GM12878 (cell line): Measurements from ENCODE around the gene NEGR1. TPM values are rescaled to one million over a fixed set of nuclear protein-coding genes. Genes with fewer than 3 reads are reported as not detected.

ENCODE experiments used
- ATAC-seq: fragments of 200-7000 bp; cut with Tn5 transposase; 3 replicates; pipeline ENCODE4 v1.9.1; 2020; ENCODE audit warnings: mild to moderate bottlenecking, moderate library complexity
- BruUV-seq: library from RNA; stranded (reverse); fragments of 400-500 nt; replicated peaks from 2 replicates; lab custom pipeline; 2021; lab: Mats Ljungman, UMichigan
- CTCF ChIA-PET: fragments of 300-600 bp; sonication (Branson Sonifier 250); formaldehyde crosslinking; extraction: SDS; loops from one replicate; lab custom pipeline; 2021; ENCODE audit warnings: inconsistent platforms; lab: Yijun Ruan, JAX
- POLR2A ChIA-PET: fragments of 350-600 bp; formaldehyde crosslinking; extraction: SDS; loops from one replicate; lab custom pipeline; 2021; ENCODE audit warnings: inconsistent platforms; lab: Charles Lee
- RAD21 ChIA-PET: fragments of 300-600 bp; sonication (Branson Sonifier 250); formaldehyde crosslinking; loops from one replicate; lab custom pipeline; 2023; ENCODE audit warnings: antibody characterized with exemption; ENCODE audit not compliant: unreplicated experiment; lab: Charles Lee
- SMC1A ChIA-PET: fragments of 300-600 bp; sonication (Branson Sonifier 250); formaldehyde crosslinking; loops from one replicate; lab custom pipeline; 2023; ENCODE audit not compliant: unreplicated experiment, uncharacterized antibody; lab: Charles Lee
- DNase-seq: peaks from one replicate; pipeline ENCODE4 v3.0.0-alpha.2; 2011; ENCODE audit warnings: low read depth, low spot score
- FAIRE-seq: peaks from 3 replicates; lab custom pipeline; 2011; peaks lifted over from hg19 to GRCh38; lab: Jason Lieb, UNC
- H2AFZ ChIP-seq: 2 replicates; pipeline ENCODE4 v1.6.0; 2011; ENCODE audit warnings: low read depth, low read length, control low read depth; ENCODE audit not compliant: control insufficient read depth
- H3K27ac ChIP-seq: 2 replicates; pipeline ENCODE4 v1.5.1; 2011; ENCODE audit warnings: control low read depth; ENCODE audit not compliant: control insufficient read depth, insufficient read depth
- H3K27me3 ChIP-seq, 2 experiments: replicated peaks in 1 of 2; 2 replicates each; pipeline versions ENCODE4 v1.6.0 to v1.6.1; 2011; ENCODE audit warnings: low read length in 1 of 2; ENCODE audit not compliant: control insufficient read depth in 2 of 2, insufficient read depth in 2 of 2
- H3K36me3 ChIP-seq, 2 experiments: 2 replicates each; pipeline ENCODE4 v1.5.1; 2011; ENCODE audit warnings: low read length in 1 of 2; ENCODE audit not compliant: control insufficient read depth in 2 of 2, insufficient read depth in 2 of 2
- H3K4me1 ChIP-seq: 2 replicates; pipeline ENCODE4 v1.6.1; 2011; ENCODE audit warnings: mild to moderate bottlenecking, low read length, moderate library complexity, mixed read lengths; ENCODE audit not compliant: control insufficient read depth, insufficient read depth
- H3K4me2 ChIP-seq: 2 replicates; pipeline ENCODE4 v1.6.0; 2011; ENCODE audit warnings: control low read depth; ENCODE audit not compliant: control insufficient read depth, insufficient read depth
- H3K4me3 ChIP-seq: fragments of 200-600 bp; sonication (generic); 2 replicates; pipeline ENCODE4 v1.5.1; 2016
- H3K79me2 ChIP-seq: 2 replicates; pipeline ENCODE4 v1.6.0; 2011; ENCODE audit warnings: low read length; ENCODE audit not compliant: control insufficient read depth, insufficient read depth
- H3K9ac ChIP-seq: 2 replicates; pipeline ENCODE4 v1.8.0; 2011; ENCODE audit warnings: low read length, control low read depth, mixed read lengths; ENCODE audit not compliant: control insufficient read depth, insufficient read depth
- H3K9me3 ChIP-seq: replicated peaks from 3 replicates; pipeline ENCODE4 v1.5.1; 2011; ENCODE audit warnings: mild to moderate bottlenecking, low read length; ENCODE audit not compliant: control insufficient read depth, insufficient read depth
- H4K20me1 ChIP-seq: 2 replicates; pipeline ENCODE4 v1.6.0; 2011; ENCODE audit not compliant: control insufficient read depth, insufficient read depth
- BCLAF1 ChIP-seq: fragments of 450-650 bp; IDR thresholded peaks from 2 replicates; pipeline ENCODE4 v1.6.1; 2017; ENCODE audit warnings: antibody characterized with exemption, mild to moderate bottlenecking, moderate library complexity
- BHLHE40 ChIP-seq, 2 experiments: fragments of 450-650 bp in 1 of 2; IDR thresholded peaks; 2 replicates each; pipeline ENCODE4 v1.6.1; 2011 to 2017; ENCODE audit warnings: low read depth in 2 of 2, borderline replicate concordance in 1 of 2, improper control_type of control experiment in 1 of 2, low read length in 1 of 2, mild to moderate bottlenecking in 1 of 2
- DPF2 ChIP-seq: fragments of 450-650 bp; IDR thresholded peaks from 2 replicates; pipeline ENCODE4 v1.6.1; 2017; ENCODE audit warnings: mild to moderate bottlenecking
- E4F1 ChIP-seq: fragments of 450-650 bp; IDR thresholded peaks from 2 replicates; pipeline ENCODE4 v1.6.1; 2018; ENCODE audit warnings: borderline replicate concordance, mild to moderate bottlenecking; ENCODE audit not compliant: partially characterized antibody
- ETV6 ChIP-seq, 2 experiments: fragments of 450-650 bp in 1 of 2; IDR thresholded peaks in 1 of 2; conservative IDR thresholded peaks in 1 of 2; 2 replicates each; pipeline ENCODE4 v1.6.1; 2014; ENCODE audit warnings: antibody characterized with exemption in 1 of 2, borderline replicate concordance in 1 of 2, low read depth in 1 of 2, mild to moderate bottlenecking in 1 of 2, moderate library complexity in 1 of 2
- MTA2 ChIP-seq: fragments of 450-650 bp; IDR thresholded peaks from 2 replicates; pipeline ENCODE4 v1.6.1; 2016; ENCODE audit warnings: low read depth, mild to moderate bottlenecking, moderate library complexity
- POU2F2 ChIP-seq: IDR thresholded peaks from 3 replicates; pipeline ENCODE4 v1.6.1; 2011; ENCODE audit warnings: low read depth, mild to moderate bottlenecking, low read length, borderline replicate concordance
- RELA ChIP-seq: fragments of 450-650 bp; IDR thresholded peaks from 2 replicates; pipeline ENCODE4 v1.8.0; 2014; ENCODE audit warnings: borderline replicate concordance; ENCODE audit not compliant: partially characterized antibody
- SREBF1 ChIP-seq: IDR thresholded peaks from 2 replicates; pipeline ENCODE4 v1.6.1; 2012; ENCODE audit warnings: mild to moderate bottlenecking, low read length
- SRF ChIP-seq, 2 experiments: IDR thresholded peaks; 2 replicates each; pipeline ENCODE4 v1.6.1; 2011; ENCODE audit warnings: low read depth in 2 of 2, low read length in 2 of 2, mild to moderate bottlenecking in 1 of 2, moderate library complexity in 1 of 2
- TAF1 ChIP-seq: IDR thresholded peaks from 2 replicates; pipeline ENCODE4 v1.6.1; 2011; ENCODE audit warnings: mild to moderate bottlenecking, low read depth, low read length, borderline replicate concordance
- TCF3 ChIP-seq: IDR thresholded peaks from 2 replicates; pipeline ENCODE4 v1.6.1; 2012; ENCODE audit warnings: low read depth, mild to moderate bottlenecking, low read length, borderline replicate concordance; ENCODE audit not compliant: insufficient read depth
- WGBS: methylation state at CpG from one replicate; pipeline ENCODE4 v1.1.6; 2016; ENCODE audit warnings: low lambda C conversion rate; ENCODE audit not compliant: insufficient replicate concordance, insufficient coverage; ENCODE audit errors: missing lambda C conversion rate; 5-methylcytosine and 5-hydroxymethylcytosine counted together
- in situ Hi-C: fragments of 300-500 bp; cut with MboI; formaldehyde crosslinking; loops from 9 replicates; pipeline ENCODE4 v1.14.3; 2018; ENCODE audit warnings: mixed read lengths
- intact Hi-C: fragments of 100-400 bp; cut with micrococcal nuclease; formaldehyde crosslinking; loops from one replicate; pipeline ENCODE4 v1.14.2; 2022; ENCODE audit not compliant: unreplicated experiment
- polyA plus RNA-seq, 11 experiments: library from polyadenylated mRNA; depleted of rRNA in 4 of 11; unstranded in 6 of 11; stranded (reverse) in 5 of 11; fragments of >200 nt; fragmentation: Nextera tagmentation in 4 of 11; fragmentation: Illumina TruSeq in 1 of 11; extraction: Ambion mirVana in 4 of 11; extraction: Trizol in 1 of 11; gene quantifications; 1 replicate in 1 of 11; 2 replicates in 10 of 11; pipeline versions ENCODE4 v1.2.1 to v1.2.3, GENCODE V29; 2011 to 2016; ENCODE audit warnings: inconsistent platforms in 2 of 11, missing spikeins in 2 of 11, low read depth in 1 of 11
- total RNA-seq, 4 experiments: library from RNA; depleted of rRNA in 3 of 4; stranded (reverse); fragments of >200 nt in 3 of 4; fragmentation: Illumina TruSeq in 1 of 4; extraction: Trizol in 1 of 4; gene quantifications; 2 replicates each; pipeline versions ENCODE4 v1.2.1 to v1.2.3, GENCODE V29; 2013 to 2021

The NEGR1 gene
- total and polyA plus RNA-seq, 10 of the 15 experiments (the other 5 are each of a cell fraction or from before 2014, with no cell fraction given) = under 0.01 to 0.03 (median 0.01) TPM; not detected in 7

- ChIA-PET CTCF (no interaction called here), POLR2A (no interaction called here)
- FAIRE-seq = no peak
Observed at GRCh38 chr1:71737768-71738167, 544.6 kb downstream of the NEGR1 start.

More at GRCh38 chr1:71737768-71738167, 544.6 kb downstream of the NEGR1 start:
- H3K4me3 ChIP-seq = no peak overlapping the region
- no peaks in the 10 kb centered on the region; a peak in 1 of 4 replicates for H3K27me3 ChIP-seq
- ATAC-seq (no peak), DNase-seq (no peak)
- H3K9me3 ChIP-seq = no peaks in the 10 kb centered on the region
- no peak overlapping the region for H3K4me2 ChIP-seq
- H3K79me2 ChIP-seq = no peaks in the 10 kb centered on the region
- in situ Hi-C loops (no loop called here), intact Hi-C loops (no loop called here)
- TF ChIP-seq SREBF1 (no peak), RELA (no peak), E4F1 (no peak), POU2F2 (no peak), SRF (IDR thresholded peaks at IDR 0.05; ENCODE audit: low read depth in 2 of 2, low read length in 2 of 2) (no peak), BCLAF1 (no peak), ETV6 (conservative IDR thresholded peaks at IDR 0.05 in 1 of 2, IDR thresholded peaks at IDR 0.05 in 1 of 2; ENCODE audit: borderline replicate concordance in 1 of 2, low read depth in 1 of 2) (no peak), TCF3 (no peak), DPF2 (no peak), TAF1 (no peak), BHLHE40 (IDR thresholded peaks at IDR 0.05; ENCODE audit: borderline replicate concordance in 1 of 2, low read depth in 2 of 2, low read length in 1 of 2) (no peak), MTA2 (no peak)
- no peak overlapping the region for H3K9ac ChIP-seq
- SMC1A ChIA-PET = no interaction called here
- H3K4me1 ChIP-seq = no peaks in the 10 kb centered on the region
- no peaks in the 10 kb centered on the region for H3K36me3 ChIP-seq
- BruUV-seq = no TSS peak
- 2% methylated on average over 3 of the region's 3 CpGs for WGBS
- no peak overlapping the region for H3K27ac ChIP-seq
- H2AFZ ChIP-seq = no peak overlapping the region
- RAD21 ChIA-PET = no interaction called here
- H4K20me1 ChIP-seq = no peaks in the 10 kb centered on the region
